ENCODE data around the gene PRKAR2B. TPM values are rescaled to one million over a fixed set of nuclear protein-coding genes. Genes with fewer than 3 reads are reported as not detected.
A peak's percentile ranks its signal among the peaks of the same experiment; 100 is the strongest.

Gene PRKAR2B
- total RNA-seq, 4 donors from 2014 or later = 17.5 to 30.5 (median 22.9) TPM

GRCh38 chr7:107187774-107188173, 143.3 kb downstream of the PRKAR2B start:
- intact Hi-C loops (cut with DNase I; ENCODE audit: low total_unique reads) = no loop called here
- DNase-seq = no peak
- TF ChIP-seq, protein P1, sequence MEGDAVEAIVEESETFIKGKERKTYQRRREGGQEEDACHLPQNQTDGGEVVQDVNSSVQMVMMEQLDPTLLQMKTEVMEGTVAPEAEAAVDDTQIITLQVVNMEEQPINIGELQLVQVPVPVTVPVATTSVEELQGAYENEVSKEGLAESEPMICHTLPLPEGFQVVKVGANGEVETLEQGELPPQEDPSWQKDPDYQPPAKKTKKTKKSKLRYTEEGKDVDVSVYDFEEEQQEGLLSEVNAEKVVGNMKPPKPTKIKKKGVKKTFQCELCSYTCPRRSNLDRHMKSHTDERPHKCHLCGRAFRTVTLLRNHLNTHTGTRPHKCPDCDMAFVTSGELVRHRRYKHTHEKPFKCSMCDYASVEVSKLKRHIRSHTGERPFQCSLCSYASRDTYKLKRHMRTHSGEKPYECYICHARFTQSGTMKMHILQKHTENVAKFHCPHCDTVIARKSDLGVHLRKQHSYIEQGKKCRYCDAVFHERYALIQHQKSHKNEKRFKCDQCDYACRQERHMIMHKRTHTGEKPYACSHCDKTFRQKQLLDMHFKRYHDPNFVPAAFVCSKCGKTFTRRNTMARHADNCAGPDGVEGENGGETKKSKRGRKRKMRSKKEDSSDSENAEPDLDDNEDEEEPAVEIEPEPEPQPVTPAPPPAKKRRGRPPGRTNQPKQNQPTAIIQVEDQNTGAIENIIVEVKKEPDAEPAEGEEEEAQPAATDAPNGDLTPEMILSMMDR (IDR thresholded peaks at IDR 0.05) = no peak
- TF ChIP-seq POLR2A (IDR thresholded peaks at IDR 0.05) = no peak
- Histone ChIP-seq H3K36me3 (no peaks in the 10 kb centered on the region), H3K9me3 (no peaks in the 10 kb centered on the region), H3K27ac (no peak overlapping the region), H3K4me1 (no peaks in the 10 kb centered on the region), H3K27me3 (no peaks in the 10 kb centered on the region), H3K4me3 (no peak overlapping the region)

GRCh38 chr7:107190090-107190489, 145.6 kb downstream of the PRKAR2B start:
- Histone ChIP-seq H3K27me3 (no peaks in the 10 kb centered on the region), H3K36me3 (no peaks in the 10 kb centered on the region), H3K27ac (no peak overlapping the region), H3K9me3 (no peaks in the 10 kb centered on the region), H3K4me1 (no peaks in the 10 kb centered on the region), H3K4me3 (no peak overlapping the region)
- DNase-seq = no peak
- TF ChIP-seq, protein P1 (IDR thresholded peaks at IDR 0.05) = no peak
- TF ChIP-seq POLR2A (IDR thresholded peaks at IDR 0.05) = no peak
- intact Hi-C loops (cut with DNase I; ENCODE audit: low total_unique reads) = no loop called here

GRCh38 chr7:107194052-107194451, 149.5 kb downstream of the PRKAR2B start:
- TF ChIP-seq, protein P1 (IDR thresholded peaks at IDR 0.05) = no peak
- TF ChIP-seq POLR2A (IDR thresholded peaks at IDR 0.05) = no peak
- Histone ChIP-seq H3K4me1 (no peaks in the 10 kb centered on the region), H3K27me3 (no peaks in the 10 kb centered on the region), H3K27ac (no peak overlapping the region), H3K4me3 (no peak overlapping the region), H3K36me3 (no peaks in the 10 kb centered on the region), H3K9me3 (no peaks in the 10 kb centered on the region)
- DNase-seq = no peak
- intact Hi-C loops (cut with DNase I; ENCODE audit: low total_unique reads) = no loop called here

- no peaks in the 10 kb centered on the region for H3K27me3 ChIP-seq
- TF ChIP-seq POLR2A (IDR thresholded peaks at IDR 0.05) = no peak
- H3K36me3 ChIP-seq = no peaks in the 10 kb centered on the region
- intact Hi-C loops (cut with DNase I; ENCODE audit: low total_unique reads) = no loop called here
- H3K9me3 ChIP-seq = no peaks in the 10 kb centered on the region
- DNase-seq = no peak
- H3K27ac ChIP-seq = no peak overlapping the region
- no peaks in the 10 kb centered on the region for H3K4me1 ChIP-seq
- no peak overlapping the region for H3K4me3 ChIP-seq
Measured at GRCh38 chr7:107196834-107197610, 152.5 kb downstream of the PRKAR2B start.

DNA sequence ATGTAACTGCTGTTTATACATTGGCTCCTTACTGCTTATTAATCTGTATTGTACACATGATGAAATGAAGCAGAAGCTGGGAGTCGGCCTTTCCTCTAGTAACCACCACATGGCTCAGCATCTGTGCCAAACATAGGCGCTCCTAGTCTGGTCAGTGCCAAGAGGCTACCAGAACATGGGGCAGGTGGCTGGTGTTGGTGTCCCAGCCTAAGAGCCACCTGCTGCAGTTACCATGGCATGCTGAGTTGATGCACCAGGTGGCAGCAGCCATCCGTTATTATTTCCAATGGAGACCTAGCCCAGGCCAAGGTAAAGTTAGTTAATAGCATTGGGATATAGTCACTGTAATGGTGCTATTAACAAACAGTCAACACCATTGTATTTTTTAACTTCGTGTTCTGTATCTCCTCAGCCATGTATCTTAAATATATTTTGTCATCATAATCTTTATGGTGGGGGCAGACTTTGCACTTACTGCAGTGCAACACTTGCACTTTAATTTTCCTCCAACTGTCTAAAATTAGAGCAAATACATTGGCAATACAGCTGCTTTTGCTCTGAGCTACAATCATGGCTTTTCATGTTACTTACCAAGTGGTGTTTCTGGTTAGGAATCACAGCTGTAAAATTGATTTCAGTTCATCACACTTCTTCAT, 157.4 kb downstream of the PRKAR2B start:
- Histone ChIP-seq H3K36me3 (no peaks in the 10 kb centered on the region), H3K4me1 (peaks cover 0 to 2% of the 10 kb centered on the region in 2 donors), H3K27ac (peak overlapping the region in 1 of 2 donors; percentile 11), H3K4me3 (no peak overlapping the region), H3K9me3 (no peaks in the 10 kb centered on the region), H3K27me3 (no peaks in the 10 kb centered on the region)
- no peak for TF ChIP-seq POLR2A (IDR thresholded peaks at IDR 0.05)
- TF ChIP-seq, protein P1 (IDR thresholded peaks at IDR 0.05) = peak; percentile 28 to 59 (median 42)
- DNase-seq = peak; percentile 34 to 38
- intact Hi-C loops (cut with DNase I; ENCODE audit: low total_unique reads) = no loop called here

Measured in uterus (tissue), 4 donors.